GM10266 (cell line): ENCODE results near the gene LILRA5.
"Not testable (repeated sequence)": the region's sequence is repeated elsewhere in the genome, so short reads cannot be mapped to it uniquely, and the experiment has no call there.

Experiments used
- DNase-seq: peaks from one replicate; pipeline ENCODE4 v3.0.0; 2012; ENCODE audit errors: extremely low spot score
- TF ChIP-seq, protein P1 (sequence below): IDR thresholded peaks from 2 replicates; pipeline ENCODE4 v1.5.1; 2012; ENCODE audit warnings: mild to moderate bottlenecking, low read depth; ENCODE audit not compliant: control insufficient read depth, insufficient read depth; ENCODE audit errors: missing control alignments

Gene LILRA5

DNA sequence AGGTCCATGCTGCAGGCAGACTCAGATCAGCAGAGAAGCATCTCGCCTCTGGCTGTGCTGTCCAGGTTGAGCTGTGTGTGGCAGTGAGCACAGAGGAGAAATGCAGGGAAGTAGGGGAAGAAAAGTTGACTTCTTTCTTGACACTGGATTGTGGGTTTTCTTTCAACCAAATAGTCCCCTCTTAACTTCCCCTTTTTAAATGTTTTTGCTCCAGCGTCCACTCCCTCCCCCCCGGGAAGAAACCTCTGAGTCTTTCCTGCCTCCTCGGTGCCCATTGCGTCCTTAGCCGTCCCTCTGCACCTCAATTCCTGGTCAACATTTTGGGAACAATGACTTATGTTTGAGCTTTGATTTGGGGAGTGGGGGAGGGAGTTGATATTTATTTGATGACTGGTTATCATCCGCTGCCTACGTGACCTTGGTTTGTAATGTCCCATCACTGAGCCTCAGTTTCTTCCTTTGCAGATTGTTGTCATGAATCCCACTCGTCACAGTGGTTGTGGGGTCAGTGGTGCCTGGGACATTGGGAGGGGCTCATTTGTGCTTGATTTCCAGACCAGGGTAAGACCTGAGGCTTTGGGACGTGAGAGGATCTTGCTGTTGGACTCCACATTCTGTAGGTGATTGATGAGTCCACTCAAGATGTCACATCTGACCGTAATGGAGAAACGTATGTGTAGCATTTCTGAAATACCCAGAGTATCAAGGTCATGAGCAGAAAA is 31.8 kb downstream of the LILRA5 start, which contains the start of gene LILRB2:
LILRB2 (minus strand) TSS at position 104 of the 722 bp plus-strand sequence. CDS start 614 bp downstream, outside the sequence.
- no peak for DNase-seq
- TF ChIP-seq, protein P1, sequence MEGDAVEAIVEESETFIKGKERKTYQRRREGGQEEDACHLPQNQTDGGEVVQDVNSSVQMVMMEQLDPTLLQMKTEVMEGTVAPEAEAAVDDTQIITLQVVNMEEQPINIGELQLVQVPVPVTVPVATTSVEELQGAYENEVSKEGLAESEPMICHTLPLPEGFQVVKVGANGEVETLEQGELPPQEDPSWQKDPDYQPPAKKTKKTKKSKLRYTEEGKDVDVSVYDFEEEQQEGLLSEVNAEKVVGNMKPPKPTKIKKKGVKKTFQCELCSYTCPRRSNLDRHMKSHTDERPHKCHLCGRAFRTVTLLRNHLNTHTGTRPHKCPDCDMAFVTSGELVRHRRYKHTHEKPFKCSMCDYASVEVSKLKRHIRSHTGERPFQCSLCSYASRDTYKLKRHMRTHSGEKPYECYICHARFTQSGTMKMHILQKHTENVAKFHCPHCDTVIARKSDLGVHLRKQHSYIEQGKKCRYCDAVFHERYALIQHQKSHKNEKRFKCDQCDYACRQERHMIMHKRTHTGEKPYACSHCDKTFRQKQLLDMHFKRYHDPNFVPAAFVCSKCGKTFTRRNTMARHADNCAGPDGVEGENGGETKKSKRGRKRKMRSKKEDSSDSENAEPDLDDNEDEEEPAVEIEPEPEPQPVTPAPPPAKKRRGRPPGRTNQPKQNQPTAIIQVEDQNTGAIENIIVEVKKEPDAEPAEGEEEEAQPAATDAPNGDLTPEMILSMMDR = no peak

DNA sequence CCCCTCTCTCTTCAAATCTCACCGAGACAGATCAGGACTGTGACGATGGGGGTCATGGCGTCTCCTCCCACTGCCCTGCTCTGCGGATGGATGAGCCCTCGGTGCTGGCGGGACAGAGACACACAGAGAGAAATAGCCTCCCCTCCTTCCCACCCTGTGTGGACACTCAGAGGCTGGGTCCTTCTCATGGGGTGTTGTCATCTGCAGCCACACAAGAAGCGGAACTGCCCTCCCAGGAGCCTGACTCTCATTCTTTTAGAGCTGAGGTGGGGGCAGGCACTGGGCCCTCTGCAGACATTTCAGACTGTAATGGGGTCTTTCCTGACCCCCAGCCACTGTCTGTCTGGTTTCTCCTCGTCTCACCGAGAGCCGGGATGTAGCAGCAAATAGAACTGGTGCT is 32.5 kb downstream of the LILRA5 start:
- not testable (repeated sequence) for DNase-seq

DNA sequence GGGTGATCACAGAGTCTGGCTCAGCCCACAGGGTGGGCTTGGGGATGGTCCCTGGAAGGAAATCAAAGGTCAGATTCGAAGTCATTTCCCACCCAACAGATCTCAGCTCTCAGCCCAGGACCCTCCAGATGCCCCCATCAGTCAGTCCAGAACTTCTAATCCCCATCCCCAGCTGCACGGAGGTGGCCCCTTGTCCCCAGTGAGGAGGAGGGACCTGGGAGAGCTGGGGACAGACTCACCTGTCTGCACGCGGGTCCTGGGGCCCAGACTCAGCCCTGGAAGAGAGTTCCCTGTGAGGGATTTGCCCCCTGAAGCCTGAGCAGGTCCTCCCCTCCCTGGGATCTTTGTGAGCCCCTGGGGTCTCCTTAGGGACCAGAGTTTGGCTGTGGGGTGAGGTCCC is 32.9 kb downstream of the LILRA5 start:
- not testable (repeated sequence) for DNase-seq

DNA sequence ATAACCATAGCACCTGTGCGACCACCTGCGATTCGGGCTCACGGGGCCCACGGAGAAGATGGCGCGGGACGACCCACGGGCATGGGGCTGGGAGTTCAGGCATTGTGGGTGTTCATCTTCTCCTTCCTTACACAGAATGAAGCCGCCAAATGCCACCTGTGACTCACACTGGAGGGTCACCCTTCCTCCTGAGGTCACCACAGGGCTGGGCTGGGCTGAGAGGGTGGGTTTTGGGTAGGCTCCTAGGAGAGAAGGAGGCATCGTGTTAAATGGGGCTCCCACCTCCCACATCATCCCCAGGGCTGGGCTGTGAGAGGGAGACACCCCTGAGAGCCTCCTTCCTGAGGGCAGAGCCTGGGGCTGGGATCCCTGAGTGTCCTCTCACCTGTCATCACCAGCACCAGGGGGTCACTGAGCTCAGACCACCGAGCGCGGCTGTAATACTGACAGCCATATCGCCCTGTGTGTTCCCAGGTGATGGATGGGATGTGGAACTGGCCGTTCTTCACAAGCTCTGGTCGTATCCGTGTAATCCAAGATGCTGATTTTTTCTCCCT is 33.5 kb downstream of the LILRA5 start:
- no peak for DNase-seq
- TF ChIP-seq, protein P1 = no peak

DNA sequence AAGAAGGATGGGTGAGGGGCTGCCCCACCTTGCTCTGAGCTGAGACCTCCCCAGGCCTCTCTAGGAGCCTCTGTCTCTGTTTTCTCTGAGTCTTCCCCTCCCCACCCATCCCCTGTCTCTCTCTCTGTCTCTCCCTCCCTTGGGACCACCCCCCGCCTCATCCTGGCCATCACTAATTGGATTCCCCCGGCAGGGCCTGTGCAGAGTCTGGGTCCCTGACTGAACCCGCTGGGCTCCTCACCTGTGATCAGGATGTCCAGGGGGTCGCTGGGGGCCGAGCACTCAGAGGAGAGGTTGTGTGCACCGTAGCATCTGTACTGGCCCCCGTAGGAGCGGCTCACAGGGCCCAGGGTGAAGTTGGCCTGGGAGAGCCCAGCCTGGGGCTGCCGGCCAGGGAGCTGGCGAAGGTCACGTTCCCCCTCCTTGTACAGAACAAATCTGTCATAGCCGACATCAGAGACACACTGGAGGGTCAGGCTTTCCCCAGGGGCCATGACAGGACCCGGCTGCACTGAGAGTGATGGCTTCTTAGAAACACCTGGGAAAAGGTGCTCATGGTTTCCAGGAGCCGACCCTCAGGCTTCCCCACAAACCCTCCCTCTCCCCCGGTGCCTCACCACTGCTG is 34.3 kb downstream of the LILRA5 start:
- not testable (repeated sequence) for DNase-seq

DNA sequence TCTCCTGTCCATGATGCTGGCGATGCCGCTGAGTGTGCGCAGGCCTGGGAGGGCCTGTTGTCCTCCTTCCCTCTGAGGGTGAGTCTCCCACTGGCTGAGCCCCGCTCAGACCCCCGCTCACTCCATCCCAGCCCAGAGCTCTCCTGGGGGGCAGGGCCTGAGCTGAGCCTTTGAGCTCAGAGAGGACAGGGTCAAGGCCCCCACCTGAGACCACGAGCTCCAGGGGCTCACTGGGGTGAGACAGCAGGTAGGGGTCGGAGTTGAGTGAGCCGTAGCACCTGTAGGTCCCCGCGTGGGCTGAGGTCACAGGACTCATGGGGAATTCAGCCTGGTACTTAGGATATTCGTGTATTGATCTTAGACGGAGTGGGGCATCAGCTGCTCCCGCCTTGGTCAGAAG is 34.9 kb downstream of the LILRA5 start:
- not testable (repeated sequence) for DNase-seq

DNA sequence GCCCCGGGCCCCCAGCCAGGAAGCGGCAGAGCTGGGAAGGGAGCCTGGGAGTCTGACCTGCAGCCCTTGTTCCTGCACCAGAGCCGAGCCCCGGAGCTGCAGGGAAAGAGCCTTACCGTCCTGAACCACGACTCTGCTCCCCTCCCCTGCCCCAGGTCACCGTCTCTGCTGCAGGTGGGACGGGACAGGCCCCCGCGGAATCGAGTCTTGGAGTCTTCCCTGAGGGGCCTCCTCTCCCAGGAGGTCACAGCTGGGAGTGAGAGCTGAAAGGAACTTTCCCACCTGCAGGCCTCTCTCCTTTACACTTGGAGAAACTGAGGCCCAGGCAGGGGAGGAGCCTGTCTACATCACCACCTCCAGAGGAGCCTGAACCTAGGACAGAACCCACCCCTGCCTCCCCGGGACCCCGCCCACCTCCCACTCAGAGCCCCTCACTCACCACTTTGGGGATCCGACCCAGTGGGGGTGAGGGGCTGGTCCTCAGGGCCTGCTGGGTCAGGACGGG is 35.8 kb downstream of the LILRA5 start:
- not testable (repeated sequence) for DNase-seq

DNA sequence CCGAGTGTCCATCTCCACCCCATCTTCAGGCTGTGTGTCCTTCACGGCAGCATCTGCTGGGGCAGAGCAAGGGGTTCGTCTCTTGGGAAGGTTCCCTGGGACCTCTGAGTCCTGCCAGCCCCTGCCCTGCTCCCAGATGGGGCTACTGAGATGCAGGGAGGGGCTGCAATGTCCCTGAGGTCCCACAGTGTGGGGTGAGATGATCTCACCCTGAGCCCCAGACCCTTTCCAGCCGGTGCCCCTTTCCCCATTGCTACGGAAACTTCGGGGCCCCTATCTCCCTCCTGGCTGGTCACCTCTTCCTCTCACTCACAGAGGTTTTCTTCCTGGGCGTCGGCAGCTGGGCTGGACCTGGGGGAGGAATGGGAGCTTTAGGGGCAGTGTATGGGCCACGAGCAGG is 37.0 kb downstream of the LILRA5 start:
- no peak for DNase-seq
- TF ChIP-seq, protein P1 = no peak

DNA sequence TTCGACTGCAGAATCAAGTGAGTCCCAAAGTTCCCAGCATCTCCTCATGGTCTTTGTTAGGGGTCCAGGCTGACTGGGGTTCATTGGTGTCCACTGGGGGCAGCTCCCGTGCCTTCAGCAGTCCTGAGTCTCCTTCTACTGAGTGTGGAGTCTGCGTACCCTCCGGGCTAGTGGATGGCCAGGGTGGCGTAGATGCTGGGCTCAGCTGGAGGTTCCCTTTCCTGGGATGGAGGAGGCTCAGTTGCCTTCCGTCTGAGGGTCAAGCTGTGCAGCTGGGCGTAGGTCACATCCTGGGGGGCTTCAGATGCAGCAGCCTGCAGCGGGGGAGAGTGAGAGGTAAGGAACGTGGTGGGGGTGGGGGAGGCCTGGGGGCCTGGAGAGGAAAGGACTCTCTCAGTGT is 38.5 kb downstream of the LILRA5 start:
- not testable (repeated sequence) for DNase-seq

DNA sequence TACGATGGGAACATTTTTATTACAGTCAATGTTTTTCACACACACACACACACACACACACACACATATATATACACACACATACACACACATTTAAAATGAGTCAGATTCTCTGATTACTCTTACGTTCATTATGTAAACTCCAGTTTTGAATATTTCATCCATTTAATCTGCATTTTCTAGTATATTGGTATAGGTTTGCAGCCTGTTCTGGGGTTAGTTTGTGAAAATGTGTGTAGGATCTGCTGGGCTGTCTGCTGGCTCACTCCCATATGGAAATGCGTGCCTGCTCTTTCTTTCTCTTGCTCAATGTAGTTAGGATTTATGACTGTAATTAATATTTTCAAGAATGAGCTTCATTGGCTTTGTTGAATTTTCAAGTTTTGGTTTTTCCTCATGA is 39.1 kb downstream of the LILRA5 start:
- TF ChIP-seq, protein P1 = no peak
- no peak for DNase-seq

DNA sequence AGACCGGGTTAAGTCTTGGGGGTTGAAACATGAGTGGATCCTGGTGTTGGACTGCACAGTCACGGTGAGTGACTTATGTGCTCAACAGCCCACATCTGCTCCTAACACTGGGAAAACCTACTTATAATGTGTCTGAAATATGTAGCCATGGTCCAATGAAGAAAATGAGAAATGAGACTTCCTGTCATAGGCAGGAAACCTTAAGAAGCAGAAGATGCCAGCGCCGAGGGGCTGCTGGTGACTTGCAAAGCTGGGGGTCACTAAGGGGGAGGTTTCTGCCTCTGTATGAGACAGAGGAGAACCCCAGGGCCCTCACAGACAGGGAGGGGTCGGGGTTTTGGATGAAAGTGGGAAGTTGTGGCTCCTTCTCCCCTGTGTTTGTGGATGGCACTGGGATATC is 40.8 kb downstream of the LILRA5 start:
- DNase-seq = not testable (repeated sequence)

DNA sequence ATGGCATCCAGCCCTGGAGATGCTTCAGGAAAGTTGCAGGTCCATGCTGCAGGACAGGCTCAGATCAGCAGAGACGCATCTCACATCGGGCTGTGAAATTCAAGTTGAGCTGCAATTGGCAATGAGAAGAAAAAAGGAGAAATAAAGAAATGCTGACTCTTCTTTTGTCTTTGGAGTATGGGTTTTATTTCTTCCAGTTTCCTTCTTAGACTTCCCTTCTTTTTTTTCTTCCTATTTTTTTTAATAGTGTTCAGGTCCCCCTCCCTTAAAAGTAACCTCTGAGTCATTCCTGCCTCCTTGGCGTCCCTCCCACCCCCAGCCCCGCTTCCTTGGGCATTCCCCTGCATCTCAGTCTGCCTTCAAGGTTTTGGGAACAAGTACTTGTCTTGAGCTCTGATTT is 41.4 kb downstream of the LILRA5 start:
- not testable (repeated sequence) for DNase-seq
